ENCODE measurements around the gene ATCAY.

- TF ChIP-seq RAD21 (IDR thresholded peaks at IDR 0.05; ENCODE audit: low read depth) (no peak), MAX (IDR thresholded peaks at IDR 0.05) (no peak), FOXM1 (IDR thresholded peaks at IDR 0.05; ENCODE audit: borderline replicate concordance, low read depth) (no peak), EP300 (IDR thresholded peaks at IDR 0.05; ENCODE audit: borderline replicate concordance) (no peak), YY1 (IDR thresholded peaks at IDR 0.05; ENCODE audit: low read depth) (no peak), CREB1 (IDR thresholded peaks at IDR 0.05; ENCODE audit: low read depth) (no peak), TAF1 (IDR thresholded peaks at IDR 0.05; ENCODE audit: low read depth) (no peak)
Measured at GRCh38 chr19:3954107-3954506, 73.6 kb downstream of the ATCAY start.
